ENCODE measurements around the gene TMEM89.

DNA sequence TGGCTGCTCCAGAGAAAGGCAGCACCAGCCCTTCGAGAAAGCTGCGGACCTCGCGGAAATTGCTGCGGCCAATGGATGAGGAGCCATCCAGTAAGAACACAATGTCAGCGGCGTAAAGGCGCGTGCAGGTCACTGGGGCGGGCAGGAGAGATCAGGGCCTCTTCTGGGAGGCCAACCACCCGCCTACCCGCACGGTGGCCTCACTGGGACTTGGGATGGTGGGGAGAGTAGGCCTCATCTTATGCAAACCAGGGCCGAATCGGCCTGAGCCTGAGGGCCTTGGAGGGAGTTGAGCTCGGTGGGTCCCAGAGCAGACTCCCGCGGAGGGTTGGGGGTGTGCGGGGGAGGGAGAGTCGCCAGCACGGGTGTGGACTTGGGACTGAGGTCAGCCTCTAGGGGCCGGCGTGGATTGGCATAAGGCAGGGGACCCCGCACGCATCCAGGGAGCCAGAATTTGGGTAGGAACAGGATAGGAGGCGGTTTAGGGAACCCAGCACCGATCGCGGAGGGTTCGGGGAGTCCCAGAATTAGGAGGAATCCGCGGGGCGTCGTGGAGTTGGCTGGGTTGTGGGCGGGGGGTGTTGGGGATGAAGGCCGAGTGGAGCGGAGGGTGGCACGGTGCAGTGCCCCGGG lies 27.0 kb downstream of the TMEM89 start:
- TF ChIP-seq CHD2 (IDR thresholded peaks at IDR 0.05; ENCODE audit: low read depth, low read length) (no peak), ZNF850 (CRISPR knock-in tag; conservative IDR thresholded peaks at IDR 0.05) (no peak), EZH2 (conservative IDR thresholded peaks at IDR 0.05; ENCODE audit: low read depth, low read length) (no peak), HOXA7 (CRISPR knock-in tag; IDR thresholded peaks at IDR 0.05) (no peak), SMC3 (IDR thresholded peaks at IDR 0.05; ENCODE audit: low read length) (no peak), CTCF (CRISPR knock-in tag; IDR thresholded peaks at IDR 0.05) (0 out of 2 replicates have a peak, but pooled peaks have one; percentile 3), MAFF (IDR thresholded peaks at IDR 0.05; ENCODE audit: low read depth, low read length) (no peak), CBFB (CRISPR knock-in tag; IDR thresholded peaks at IDR 0.05) (no peak), GABPA (IDR thresholded peaks at IDR 0.05; ENCODE audit: low read depth, low read length) (no peak), GABPA (CRISPR knock-in tag; IDR thresholded peaks at IDR 0.05; ENCODE audit: low read depth) (no peak), MXI1 (IDR thresholded peaks at IDR 0.05; ENCODE audit: borderline replicate concordance, low read depth, low read length) (no peak), RELA (CRISPR knock-in tag; IDR thresholded peaks at IDR 0.05) (no peak)
